ENCODE measurements around the gene PSMC3IP.

PSMC3IP gene

GRCh38 chr17:42585353-42585752 is 7.8 kb upstream of the PSMC3IP start:
- no peak for DNase-seq (ENCODE audit: low spot score)

DNA sequence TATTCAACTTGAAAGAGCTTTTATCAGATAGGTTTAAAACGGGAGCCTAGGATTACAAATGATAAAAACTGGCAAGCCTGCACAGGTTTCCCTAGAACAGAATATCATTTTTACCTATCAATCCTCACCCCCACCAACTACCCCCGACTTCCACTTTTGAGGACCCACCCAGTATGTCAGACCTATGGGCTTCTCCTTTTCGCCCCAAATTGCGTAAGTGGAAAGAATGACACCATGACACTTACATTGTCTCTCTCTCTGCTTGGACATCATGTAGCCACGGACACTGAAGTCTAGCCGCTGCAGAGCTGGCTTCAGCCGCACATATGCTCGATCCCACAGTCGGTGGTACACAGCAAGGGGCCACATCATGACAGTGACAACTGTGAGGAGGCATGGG is 7.4 kb upstream of the PSMC3IP start:
- no peak for DNase-seq (ENCODE audit: low spot score)

GRCh38 chr17:42581744-42582270 is 4.3 kb upstream of the PSMC3IP start:
- DNase-seq (ENCODE audit: low spot score) = no peak

DNA sequence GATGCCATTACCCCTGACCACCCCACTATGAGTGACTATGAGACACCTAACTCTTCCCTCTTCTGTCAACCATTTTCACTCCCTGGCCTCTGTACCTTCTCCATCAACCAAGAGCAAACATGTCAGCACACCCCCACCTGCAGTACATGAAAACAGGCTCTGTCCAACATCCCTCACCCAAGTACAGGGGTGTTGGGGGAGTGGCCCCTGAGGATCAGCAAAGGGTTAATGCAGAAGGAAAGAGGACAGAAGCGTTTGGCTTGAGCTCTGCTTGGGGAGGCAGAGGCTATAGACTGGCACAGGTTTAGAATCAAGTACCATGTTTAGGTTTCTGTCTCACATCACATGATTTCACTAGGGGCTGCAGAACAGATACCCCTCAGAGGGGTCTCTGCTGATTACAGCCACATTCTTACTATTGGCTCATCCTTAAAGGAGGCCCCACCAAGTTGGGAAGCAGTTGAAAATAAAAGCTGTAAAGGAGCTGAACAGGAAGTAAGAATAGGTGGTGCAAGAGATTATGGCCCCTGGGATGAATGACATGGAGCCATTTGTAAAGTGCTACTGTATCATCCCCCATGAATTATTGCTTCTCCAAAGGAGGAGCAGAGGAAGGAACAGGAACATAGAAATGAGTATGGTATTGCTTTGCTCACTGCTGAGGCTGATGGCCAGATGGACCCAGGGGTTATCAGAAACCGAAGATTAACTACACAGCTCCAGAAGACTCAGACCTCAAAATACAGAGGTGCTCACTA is 2.4 kb upstream of the PSMC3IP start:
- DNase-seq (ENCODE audit: low spot score) = no peak

DNA sequence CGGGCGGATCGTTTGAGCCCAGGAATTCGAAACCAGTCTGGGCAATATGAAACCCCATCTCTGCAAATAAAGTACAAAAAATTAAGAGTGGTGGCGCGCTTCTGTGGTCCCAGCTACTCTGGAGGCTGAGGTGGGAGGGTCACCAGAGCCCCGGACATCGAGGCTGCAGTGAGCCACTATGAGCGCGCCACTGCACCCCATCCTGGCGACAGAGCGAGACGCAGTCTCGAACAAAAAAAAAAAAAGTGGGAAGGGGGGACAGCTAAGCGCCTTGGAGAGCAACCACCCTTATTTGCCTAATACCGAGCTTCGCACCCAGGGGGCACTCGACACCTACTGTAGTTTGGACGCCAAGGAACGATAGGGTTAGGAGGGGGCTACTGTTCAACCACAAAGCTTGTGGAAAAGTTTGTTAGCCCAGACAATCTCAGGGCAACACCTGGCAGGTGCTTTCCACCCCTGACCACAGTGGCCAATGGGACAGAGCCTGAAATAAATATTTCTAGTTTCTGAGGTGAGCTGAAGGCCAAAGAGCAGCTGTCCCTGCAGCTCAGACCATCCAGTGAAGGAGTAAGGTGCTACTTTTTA is 847 bp upstream of the PSMC3IP start:
- DNase-seq (ENCODE audit: low spot score) = peak; percentile 63

DNA sequence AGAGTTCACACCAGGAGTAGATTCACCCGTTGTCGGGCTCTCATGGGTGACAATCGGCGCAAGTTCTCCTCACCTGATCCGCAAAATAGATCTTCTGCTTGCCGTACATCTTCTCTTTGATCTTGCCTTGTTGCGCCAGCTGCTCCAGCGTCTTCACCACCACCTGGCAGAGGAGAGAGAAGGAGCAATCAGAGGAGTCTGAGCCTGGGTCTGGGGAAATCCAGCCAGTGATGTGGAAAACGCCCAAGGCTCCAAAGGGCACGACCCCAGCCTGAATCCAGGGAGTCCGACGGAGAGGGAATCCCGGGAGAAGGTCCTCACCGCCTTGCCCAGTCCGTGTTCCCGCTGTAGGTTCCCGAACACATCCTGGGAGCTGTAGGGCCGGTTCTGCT is 393 bp downstream of the PSMC3IP start:
- no peak for DNase-seq (ENCODE audit: low spot score)

DNA sequence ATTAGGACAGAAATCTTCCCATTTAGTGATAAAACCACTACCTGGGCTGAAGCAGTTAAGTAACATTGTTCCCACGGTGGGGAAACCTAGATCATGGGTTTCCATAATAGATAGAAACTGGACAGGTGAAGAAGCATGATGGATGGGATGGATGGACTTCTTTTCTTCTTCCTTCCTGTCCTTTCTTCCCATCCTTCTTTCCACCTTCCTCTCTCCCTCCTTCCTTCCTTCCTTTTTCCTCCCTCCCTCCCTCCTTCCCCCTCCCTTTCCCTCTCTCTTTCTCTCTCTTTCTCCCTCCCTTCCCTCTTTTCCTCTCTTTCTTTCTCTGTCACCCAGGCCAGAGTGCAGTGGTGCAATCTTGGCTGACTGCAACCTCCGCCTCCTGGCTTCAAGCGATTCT is 3.1 kb downstream of the PSMC3IP start:
- DNase-seq (ENCODE audit: low spot score) = no peak

GRCh38 chr17:42573095-42573494 is 4.4 kb downstream of the PSMC3IP start:
- DNase-seq (ENCODE audit: low spot score) = no peak

- DNase-seq (ENCODE audit: low spot score) = no peak
Observed at GRCh38 chr17:42571435-42572225, 5.9 kb downstream of the PSMC3IP start.

GRCh38 chr17:42568341-42569111 is 9.0 kb downstream of the PSMC3IP start:
- no peak for DNase-seq (ENCODE audit: low spot score)

DNA sequence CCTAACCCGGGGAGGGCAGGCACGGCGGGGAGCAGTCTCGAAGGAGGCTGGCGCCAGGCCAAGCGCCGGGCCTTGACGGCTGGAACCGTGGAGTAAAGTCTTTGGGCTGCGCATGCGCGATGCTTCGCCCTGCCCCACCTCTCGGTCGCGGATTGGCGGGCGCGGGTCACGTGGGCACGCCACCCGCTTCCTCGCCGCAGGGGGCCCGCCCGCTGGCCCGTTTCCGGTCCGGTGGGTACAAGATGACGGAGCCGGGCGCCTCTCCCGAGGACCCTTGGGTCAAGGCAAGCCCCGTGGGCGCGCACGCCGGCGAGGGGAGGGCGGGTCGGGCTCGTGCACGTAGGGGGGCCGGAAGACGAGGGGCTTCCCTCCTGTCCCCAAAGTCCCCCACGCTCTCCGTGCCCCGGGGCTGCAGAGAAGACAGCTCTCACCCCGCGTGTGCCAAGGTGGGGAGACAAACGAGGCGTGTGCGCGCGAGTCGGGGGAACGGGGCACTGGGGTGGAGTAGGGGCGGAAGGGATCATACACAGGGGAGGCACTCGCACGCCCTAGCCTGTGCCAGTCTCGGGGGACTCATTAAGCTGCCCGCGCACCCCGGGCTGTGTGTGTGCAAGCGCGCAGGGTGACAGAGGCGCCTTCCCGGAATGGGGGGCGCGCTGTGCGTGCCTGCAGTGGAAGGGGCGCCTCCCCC is 10.5 kb downstream of the PSMC3IP start, which contains the start of gene MLX:
MLX (plus strand) TSS at position 218 of the 691 bp plus-strand sequence; CDS start at position 243, 25 bp downstream.
- DNase-seq (ENCODE audit: low spot score) = peak; percentile 90

- DNase-seq (ENCODE audit: low spot score) = no peak
Observed at GRCh38 chr17:42566215-42566882, 11.2 kb downstream of the PSMC3IP start.

DNA sequence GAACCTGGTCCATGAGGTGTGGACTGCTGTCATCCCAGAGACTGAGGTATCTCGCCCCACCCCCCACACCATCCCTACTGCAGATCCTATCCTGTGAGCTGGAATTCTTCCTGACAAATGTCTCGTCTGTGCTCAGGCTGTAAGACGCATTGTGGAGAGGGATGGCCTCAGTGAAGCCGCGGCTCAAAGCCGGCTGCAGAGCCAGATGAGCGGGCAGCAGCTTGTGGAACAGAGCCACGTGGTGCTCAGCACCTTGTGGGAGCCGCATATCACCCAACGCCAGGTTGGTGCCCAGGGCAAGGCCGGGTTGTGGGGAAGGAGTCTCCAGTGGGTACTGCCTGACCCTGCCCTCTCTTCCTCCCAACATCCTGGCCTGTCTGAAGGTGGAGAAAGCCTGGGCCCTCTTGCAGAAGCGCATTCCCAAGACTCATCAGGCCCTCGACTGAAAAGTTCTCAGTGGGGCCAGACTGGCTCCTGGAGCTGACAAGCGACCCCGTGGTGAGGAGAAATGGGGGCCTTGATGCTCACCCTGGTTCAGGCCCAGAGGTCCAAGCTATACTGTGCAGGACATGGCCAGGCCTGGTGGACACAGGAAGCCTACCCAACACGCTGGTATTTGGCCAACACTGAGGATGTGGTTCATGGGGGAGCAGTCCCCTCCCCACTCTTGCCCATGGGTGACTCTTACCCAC is 11.9 kb downstream of the PSMC3IP start:
- DNase-seq (ENCODE audit: low spot score) = no peak

DNA sequence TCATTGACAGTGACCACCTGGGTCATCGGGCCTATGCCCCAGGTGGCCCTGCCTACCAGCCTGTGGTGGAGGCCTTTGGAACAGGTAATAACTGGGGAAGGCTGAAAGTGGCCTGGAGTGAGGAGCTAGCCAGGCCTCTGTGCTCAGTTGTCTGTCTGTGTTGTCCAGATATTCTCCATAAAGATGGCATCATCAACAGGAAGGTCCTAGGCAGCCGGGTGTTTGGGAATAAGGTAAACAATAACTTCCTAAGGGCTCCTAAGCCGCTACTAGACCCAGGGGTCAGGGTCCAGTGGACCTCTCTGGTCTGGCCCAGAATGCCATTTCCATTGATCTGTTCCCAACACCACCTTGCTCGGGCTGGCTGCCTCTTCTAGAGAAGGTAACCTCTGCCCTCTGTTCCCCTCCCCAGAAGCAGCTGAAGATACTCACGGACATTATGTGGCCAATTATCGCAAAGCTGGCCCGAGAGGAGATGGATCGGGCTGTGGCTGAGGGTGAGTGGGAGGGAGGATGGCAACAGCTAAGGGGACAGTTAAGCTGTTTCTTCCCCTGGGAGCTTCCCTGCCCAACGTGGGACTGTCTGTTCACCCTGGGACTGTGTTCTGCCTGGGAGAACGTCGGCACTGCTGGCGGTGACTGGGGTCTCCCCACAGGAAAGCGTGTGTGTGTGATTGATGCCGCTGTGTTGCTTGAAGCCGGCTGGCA is 12.6 kb downstream of the PSMC3IP start:
- no peak for DNase-seq (ENCODE audit: low spot score)

GRCh38 chr17:42563950-42564349 is 13.6 kb downstream of the PSMC3IP start:
- no peak for DNase-seq (ENCODE audit: low spot score)

GRCh38 chr17:42563543-42563942 is 14.0 kb downstream of the PSMC3IP start:
- no peak for DNase-seq (ENCODE audit: low spot score)

DNA sequence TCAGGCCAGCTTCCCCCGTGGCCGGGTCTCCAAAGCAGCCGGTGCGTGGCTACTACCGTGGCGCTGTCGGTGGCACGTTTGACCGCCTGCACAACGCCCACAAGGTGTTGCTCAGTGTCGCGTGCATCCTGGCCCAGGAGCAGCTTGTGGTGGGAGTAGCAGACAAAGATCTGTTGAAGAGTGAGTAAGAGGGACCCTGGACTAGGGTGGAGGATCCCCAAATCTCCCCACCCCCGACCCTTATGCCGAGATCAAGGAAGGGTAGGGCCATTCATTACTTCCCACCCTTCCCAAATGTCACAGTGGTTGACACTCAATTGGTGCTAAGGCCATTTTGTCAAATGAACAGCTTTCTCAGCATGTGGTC is 14.4 kb downstream of the PSMC3IP start:
- no peak for DNase-seq (ENCODE audit: low spot score)

DNA sequence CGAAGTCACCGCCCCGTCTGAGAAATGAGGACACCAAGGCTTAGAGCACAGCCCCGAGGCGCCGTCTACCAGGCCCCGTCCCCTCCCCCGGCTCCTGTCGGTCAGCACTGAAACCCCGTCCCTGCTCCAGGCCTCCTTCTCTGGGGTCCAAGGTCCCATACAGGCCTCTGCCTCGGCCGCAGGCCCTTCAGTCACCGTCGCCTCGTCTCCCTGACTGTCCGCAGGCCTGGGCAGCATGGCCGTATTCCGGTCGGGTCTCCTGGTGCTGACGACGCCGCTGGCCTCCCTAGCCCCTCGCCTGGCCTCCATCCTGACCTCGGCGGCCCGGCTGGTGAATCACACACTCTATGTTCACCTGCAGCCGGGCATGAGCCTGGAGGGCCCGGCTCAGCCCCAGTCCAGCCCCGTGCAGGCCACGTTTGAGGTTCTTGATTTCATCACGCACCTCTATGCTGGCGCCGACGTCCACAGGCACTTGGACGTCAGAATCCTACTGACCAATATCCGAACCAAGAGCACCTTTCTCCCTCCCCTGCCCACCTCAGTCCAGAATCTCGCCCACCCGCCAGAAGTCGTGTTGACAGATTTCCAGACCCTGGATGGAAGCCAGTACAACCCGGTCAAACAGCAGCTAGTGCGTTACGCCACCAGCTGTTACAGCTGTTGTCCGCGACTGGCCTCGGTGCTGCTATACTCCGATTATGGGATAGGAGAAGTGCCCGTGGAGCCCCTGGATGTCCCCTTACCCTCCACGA is 15.0 kb downstream of the PSMC3IP start:
- DNase-seq (ENCODE audit: low spot score) = no peak

- DNase-seq (ENCODE audit: low spot score) = peak; percentile 95
Observed at GRCh38 chr17:42561897-42562387, 15.6 kb downstream of the PSMC3IP start, which contains the start of gene COASY. Gene COASY, plus strand, starts transcription at chr17:42562148. Its CDS starts 475 bp downstream, at chr17:42562623.
